NCI-H1436 treated with DMSO at 0.1 percent for 48 hours (cell line): ENCODE results near the gene SCRT2.

Source experiments
- DNase-seq: peaks from one replicate; lab custom pipeline; 2025; lab: John Stamatoyannopoulos, UW

SCRT2 gene

GRCh38 chr20:672963-673602, 2.5 kb downstream of the SCRT2 start:
- no peak for DNase-seq

- DNase-seq: no peak
These were observed 4.2 kb downstream of the SCRT2 start for GRCh38 chr20:671252-672030.

GRCh38 chr20:669573-669972, 6.0 kb downstream of the SCRT2 start:
- DNase-seq: no peak

GRCh38 chr20:668638-669037, 7.0 kb downstream of the SCRT2 start:
- DNase-seq: no peak

GRCh38 chr20:668050-668449, 7.6 kb downstream of the SCRT2 start:
- no peak for DNase-seq

- DNase-seq: no peak
These were observed 8.1 kb downstream of the SCRT2 start for GRCh38 chr20:667351-668034.

- DNase-seq: no peak
These were observed 8.7 kb downstream of the SCRT2 start for GRCh38 chr20:666877-667276.

GRCh38 chr20:665276-665675, 10.3 kb downstream of the SCRT2 start:
- DNase-seq: no peak

GRCh38 chr20:664576-664975, 11.0 kb downstream of the SCRT2 start:
- DNase-seq: no peak

- DNase-seq: no peak
These were observed 11.5 kb downstream of the SCRT2 start for GRCh38 chr20:664151-664550.

GRCh38 chr20:663315-664090, 12.1 kb downstream of the SCRT2 start:
- DNase-seq: no peak

GRCh38 chr20:662277-663192, 13.1 kb downstream of the SCRT2 start:
- DNase-seq: no peak

- DNase-seq: no peak
These were observed 13.9 kb downstream of the SCRT2 start for GRCh38 chr20:661474-662270.

GRCh38 chr20:658731-659291, 16.8 kb downstream of the SCRT2 start:
- DNase-seq: no peak

GRCh38 chr20:658202-658601, 17.4 kb downstream of the SCRT2 start:
- no peak for DNase-seq

- no peak for DNase-seq
These were observed 19.6 kb downstream of the SCRT2 start for GRCh38 chr20:655726-656624.

GRCh38 chr20:654417-654750, 21.2 kb downstream of the SCRT2 start:
- DNase-seq: no peak

GRCh38 chr20:653590-654416, 21.8 kb downstream of the SCRT2 start:
- no peak for DNase-seq
